H1 (cell line): ENCODE measurements around the gene EIF4E2. TPM values are rescaled to one million over a fixed set of nuclear protein-coding genes. Genes with fewer than 3 reads are reported as not detected.

ENCODE experiments used
- ATF3 ChIP-seq: IDR thresholded peaks from 2 replicates; pipeline ENCODE4 v1.6.1; 2011; ENCODE audit warnings: low read depth, mild to moderate bottlenecking, low read length; ENCODE audit not compliant: insufficient read depth
- CBX5 ChIP-seq: fragments of 300-800, 300-1000 bp; sonication (generic); IDR thresholded peaks from 2 replicates; pipeline ENCODE4 v1.7.1; 2016; ENCODE audit warnings: antibody characterized with exemption, low read length, low read depth
- CHD7 ChIP-seq: fragments of 300-600 bp; sonication (generic); IDR thresholded peaks from 2 replicates; pipeline ENCODE4 v1.7.1; 2012; ENCODE audit warnings: low read length, moderate library complexity, mild to moderate bottlenecking, inconsistent platforms; ENCODE audit not compliant: insufficient replicate concordance
- EP300 ChIP-seq, 2 experiments: IDR thresholded peaks; 1 replicate in 1 of 2; 2 replicates in 1 of 2; pipeline ENCODE4 v1.6.1; 2011 to 2012; ENCODE audit warnings: low read depth in 2 of 2, low read length in 2 of 2, mild to moderate bottlenecking in 2 of 2, borderline replicate concordance in 1 of 2, inconsistent platforms in 1 of 2, moderate library complexity in 1 of 2
- JUN ChIP-seq: IDR thresholded peaks from 2 replicates; pipeline ENCODE4 v1.6.1; 2011; ENCODE audit warnings: low read depth, mild to moderate bottlenecking, improper control_type of control experiment, low read length
- KDM4A ChIP-seq: IDR thresholded peaks from one replicate; pipeline ENCODE4 v1.7.1; 2012; ENCODE audit warnings: low read depth, mild to moderate bottlenecking, moderate library complexity, low read length, inconsistent platforms; ENCODE audit not compliant: severe bottlenecking
- NANOG ChIP-seq: IDR thresholded peaks from 2 replicates; pipeline ENCODE4 v1.6.1; 2011; ENCODE audit warnings: low read length, low read depth, mild to moderate bottlenecking, inconsistent platforms; ENCODE audit not compliant: insufficient read depth, poor library complexity, severe bottlenecking
- SIN3A ChIP-seq, 2 experiments: IDR thresholded peaks in 1 of 2; conservative IDR thresholded peaks in 1 of 2; 2 replicates each; pipeline ENCODE4 v1.6.1; 2011 to 2012; ENCODE audit warnings: low read length in 2 of 2, improper control_type of control experiment in 1 of 2, low read depth in 1 of 2, mild to moderate bottlenecking in 1 of 2
- SRF ChIP-seq: IDR thresholded peaks from 2 replicates; pipeline ENCODE4 v1.6.1; 2011; ENCODE audit warnings: mild to moderate bottlenecking, low read depth, low read length, moderate library complexity
- TCF12 ChIP-seq: IDR thresholded peaks from 2 replicates; pipeline ENCODE4 v1.6.1; 2011; ENCODE audit warnings: low read depth, mild to moderate bottlenecking, low read length
- polyA plus RNA-seq, 7 experiments: library from polyadenylated mRNA; depleted of rRNA in 3 of 7; stranded (reverse) in 5 of 7; unstranded in 2 of 7; fragments of >200 nt in 5 of 7; fragments of 200-250 nt in 2 of 7; gene quantifications; 1 replicate in 5 of 7; 2 replicates in 1 of 7; 4 replicates in 1 of 7; pipeline versions ENCODE4 v1.2.1 to v1.2.3, GENCODE V29; 2011 to 2013; ENCODE audit warnings: missing spikeins in 2 of 7, mixed read lengths in 2 of 7
- total RNA-seq: library from RNA; stranded (reverse); fragmentation: NEBNext Ultra II Directional; extraction: Animal tissue kit (Norgen Biotek cat#: 25700); gene quantifications from 2 replicates; pipeline ENCODE4 v1.2.1, GENCODE V29; 2021

The EIF4E2 gene
- total and polyA plus RNA-seq, 2 of the 8 experiments (the other 6 are each of a cell fraction or from before 2014, with no cell fraction given), result 39.4 to 114 TPM

GRCh38 chr2:232551776-232552175 lies 1.3 kb downstream of the EIF4E2 start (continued):
- TF ChIP-seq CHD7 (no peak), TCF12 (no peak), JUN (no peak), NANOG (no peak), EP300 (IDR thresholded peaks at IDR 0.05; ENCODE audit: borderline replicate concordance in 1 of 2, low read depth in 2 of 2, low read length in 2 of 2) (no peak), KDM4A (no peak), CBX5 (no peak), SIN3A (conservative IDR thresholded peaks at IDR 0.05 in 1 of 2, IDR thresholded peaks at IDR 0.05 in 1 of 2; ENCODE audit: low read depth in 1 of 2, low read length in 2 of 2) (no peak), ATF3 (no peak), SRF (no peak)
